Stimulated activated CD4-positive, alpha-beta T cell treated with anti-CD3 and anti-CD28 coated beads, Interleukin-1b, Interleukin-23, amount 100 ng/mL, for 24 hours (primary cell): ENCODE measurements around the gene TSPAN19.
"Not testable (repeated sequence)": the region's sequence is repeated elsewhere in the genome, so short reads cannot be mapped to it uniquely, and the experiment has no call there.

ENCODE experiments used
- DNase-seq, 4 experiments: peaks; one replicate each; pipeline ENCODE4 v3.0.0-alpha.2; 2020; ENCODE audit warnings: low read depth in 4 of 4, low spot score in 1 of 4

Gene TSPAN19

GRCh38 chr12:85036234-85036707, at the start of gene TSPAN19, which contains the start of gene LRRIQ1:
Gene TSPAN19 (minus strand): TSS chr12:85036277. CDS start chr12:85029946, 6,331 bp downstream.
Gene LRRIQ1 (plus strand): TSS chr12:85036351. CDS start chr12:85038177, 1,826 bp downstream.
- peak in 1 of 4 experiments; percentile 27 for DNase-seq

DNA sequence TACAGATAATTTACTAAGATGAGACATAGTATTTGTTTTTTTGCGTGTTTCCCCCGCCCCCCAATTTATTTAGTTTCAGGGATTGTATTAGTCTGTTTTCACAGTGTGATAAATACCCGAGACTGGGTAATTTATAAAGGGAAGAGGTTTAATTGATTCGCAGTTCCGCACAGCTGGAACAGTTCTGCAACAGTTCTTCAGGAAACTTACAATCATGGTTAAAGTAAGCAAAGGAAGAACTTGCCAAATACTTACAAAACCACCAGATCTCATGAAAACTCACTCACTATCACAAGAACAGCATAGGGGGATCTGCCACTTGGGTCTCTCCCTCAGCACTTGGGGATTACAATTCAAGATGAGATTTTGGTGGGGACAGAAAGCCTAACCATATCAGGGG, 49.0 kb upstream of the TSPAN19 start:
- no peak for DNase-seq

- no peak for DNase-seq
Observed at GRCh38 chr12:85076688-85077430, 40.8 kb upstream of the TSPAN19 start.

DNA sequence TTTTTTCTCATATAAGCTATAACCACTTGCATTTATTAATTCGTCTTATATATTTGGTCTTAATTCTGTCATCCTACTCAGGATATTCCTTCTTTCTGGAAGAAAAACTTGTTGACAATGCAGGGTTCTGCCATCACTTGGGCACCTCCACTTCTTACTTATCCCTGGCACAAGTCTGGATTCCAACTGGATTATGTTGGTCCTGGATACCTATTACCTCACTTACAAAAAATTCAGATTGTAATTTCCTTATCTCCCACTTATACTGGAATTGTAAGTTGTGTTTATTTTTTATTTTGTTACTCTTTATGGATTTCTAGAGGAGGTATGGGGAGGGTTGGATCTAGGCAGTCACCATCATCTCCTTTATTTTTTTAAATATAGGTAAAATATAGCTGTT, 36.7 kb upstream of the TSPAN19 start:
- DNase-seq, result no peak

- DNase-seq, result no peak
Observed at GRCh38 chr12:85065837-85066482, 29.9 kb upstream of the TSPAN19 start.

- no peak for DNase-seq
Observed at GRCh38 chr12:85060916-85061315, 24.8 kb upstream of the TSPAN19 start.

- no peak for DNase-seq
Observed at GRCh38 chr12:85059594-85059993, 23.5 kb upstream of the TSPAN19 start.

GRCh38 chr12:85058339-85058738, 22.3 kb upstream of the TSPAN19 start:
- no peak for DNase-seq

- peak in 1 of 4 experiments; percentile 12 for DNase-seq
Observed at GRCh38 chr12:85057370-85057963, 21.4 kb upstream of the TSPAN19 start.

DNA sequence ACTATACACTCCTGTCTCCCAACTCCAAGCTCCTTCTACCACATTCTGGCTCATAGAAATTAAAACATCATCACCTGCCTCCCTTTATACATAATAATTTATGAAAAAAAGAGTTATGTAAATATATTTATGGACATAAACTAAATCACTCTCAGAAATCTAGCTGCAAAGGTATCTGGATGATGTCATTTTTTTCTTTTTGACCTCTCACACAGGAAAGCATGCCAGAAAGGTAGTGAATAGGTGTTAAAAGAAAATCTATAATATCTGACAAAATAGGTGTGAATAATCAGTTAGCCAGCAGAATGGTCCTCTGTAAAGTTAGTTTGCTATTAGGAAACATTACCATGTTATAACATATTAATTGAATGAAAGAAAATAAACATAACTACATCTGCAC, 7.8 kb upstream of the TSPAN19 start:
- no peak for DNase-seq

DNA sequence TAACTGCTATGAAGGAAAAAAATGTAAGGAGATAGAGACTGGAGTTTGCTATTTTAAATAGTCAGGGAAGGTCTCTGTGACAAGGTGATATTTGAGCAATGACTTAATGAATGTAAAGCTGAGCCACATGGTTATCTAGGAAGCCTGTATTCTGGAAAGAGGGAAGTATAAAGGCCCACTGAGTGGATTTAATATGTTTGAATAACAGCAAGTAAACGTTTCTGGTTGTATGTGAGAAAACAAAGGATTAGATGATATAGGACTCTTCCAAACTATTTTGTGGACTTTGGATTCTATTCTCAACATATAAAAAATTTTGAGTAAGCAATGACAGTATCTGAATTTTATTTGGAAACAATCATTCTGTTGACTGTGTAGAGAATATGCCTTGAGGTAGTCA, 5.3 kb upstream of the TSPAN19 start:
- DNase-seq, result no peak

DNA sequence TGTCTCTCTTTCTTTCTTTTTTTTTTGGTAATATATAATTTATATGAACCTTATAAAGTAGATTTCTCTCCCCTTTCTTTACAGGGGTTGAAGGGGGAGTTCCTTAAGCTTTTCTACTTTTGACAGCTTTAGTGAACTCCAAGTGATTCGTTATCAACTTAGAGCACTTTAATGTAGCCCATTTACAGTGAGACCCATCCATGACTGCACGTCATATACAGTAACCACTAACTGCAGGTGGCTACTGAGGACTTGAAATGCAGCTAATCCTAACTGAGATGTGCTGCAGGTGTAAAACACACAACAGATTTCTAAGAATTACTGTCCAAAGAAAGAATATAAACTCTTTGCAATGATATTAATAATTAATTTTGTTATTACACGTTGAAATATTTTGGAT, 656 bp upstream of the TSPAN19 start:
- DNase-seq, result no peak

DNA sequence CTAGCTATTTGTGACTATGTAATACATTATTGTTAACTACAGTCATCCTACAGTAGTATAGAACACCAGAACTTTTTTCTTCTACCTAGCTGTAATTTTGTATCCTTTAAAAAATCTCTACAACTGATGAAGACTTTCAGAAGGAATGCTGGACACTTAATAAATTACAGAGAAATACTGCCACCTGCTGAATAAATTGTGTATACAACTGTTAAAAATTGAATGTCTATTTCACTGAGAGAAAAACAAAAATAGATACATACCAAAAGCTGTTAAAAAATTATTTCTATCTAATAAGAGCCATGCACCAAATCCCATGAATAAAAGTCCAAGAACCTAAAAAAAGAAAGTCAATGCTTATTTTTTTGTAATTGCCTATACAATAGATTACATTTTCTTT, 6.6 kb downstream of the TSPAN19 start:
- no peak for DNase-seq

GRCh38 chr12:85018098-85018497, 18.0 kb downstream of the TSPAN19 start:
- DNase-seq, result no peak

DNA sequence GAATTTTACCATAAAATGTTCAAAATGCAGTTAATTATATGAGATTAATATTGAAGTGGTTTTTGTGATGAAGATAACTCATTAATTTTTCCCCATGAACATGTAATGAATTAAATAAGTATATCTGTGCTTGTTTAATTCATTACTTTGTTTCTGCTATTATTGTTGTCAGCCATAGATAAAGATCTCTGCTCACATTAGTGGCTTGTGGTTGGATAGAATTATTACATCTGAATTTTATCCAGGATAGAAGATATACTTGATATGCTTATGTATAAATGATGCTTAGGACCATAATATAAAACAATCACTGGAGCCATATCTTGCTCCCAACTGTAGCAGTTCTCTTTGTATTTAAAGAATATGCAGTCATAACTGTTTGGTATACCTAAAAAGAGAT, 18.5 kb downstream of the TSPAN19 start:
- DNase-seq, result no peak

DNA sequence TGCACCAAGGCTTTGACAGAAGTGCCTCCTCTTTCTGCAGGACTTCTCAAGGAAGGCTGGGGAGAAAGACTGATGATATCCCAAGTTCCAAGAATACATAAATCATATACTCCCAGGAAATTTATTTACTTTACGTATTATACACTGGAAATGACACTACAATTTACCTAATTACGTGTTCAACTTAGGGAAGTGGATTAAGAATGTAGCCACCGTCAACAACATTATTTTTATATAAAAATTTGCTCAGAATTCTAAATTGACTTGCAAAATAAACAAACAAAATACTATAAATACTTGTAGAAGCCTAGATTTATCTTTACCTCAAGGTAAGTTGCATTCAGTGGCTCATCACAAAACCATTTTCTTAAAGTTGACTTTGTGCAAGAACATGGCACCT, 18.9 kb downstream of the TSPAN19 start:
- no peak for DNase-seq

- DNase-seq, result no peak
Observed at GRCh38 chr12:85016413-85016812, 19.7 kb downstream of the TSPAN19 start.

- no peak for DNase-seq
Observed at GRCh38 chr12:85007836-85008235, 28.2 kb downstream of the TSPAN19 start.

DNA sequence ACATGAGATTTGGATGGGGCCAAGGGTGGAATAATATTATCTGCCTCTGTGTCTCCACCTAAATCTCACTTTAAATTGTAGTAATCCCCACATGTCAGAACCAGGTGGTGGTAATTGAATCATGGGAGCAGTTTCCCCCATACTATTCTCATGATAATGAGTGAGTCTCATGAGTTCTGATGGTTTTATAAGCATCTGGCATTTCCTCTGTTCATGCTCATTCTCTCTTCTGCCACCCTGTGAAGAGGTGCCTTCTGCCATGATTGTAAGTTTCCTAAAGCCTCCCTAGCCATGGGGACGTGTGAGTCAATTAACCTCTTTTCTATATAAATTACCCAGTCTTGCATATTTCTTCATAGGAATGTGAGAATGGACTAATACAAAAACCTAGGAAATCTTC, 29.9 kb downstream of the TSPAN19 start:
- no peak for DNase-seq

DNA sequence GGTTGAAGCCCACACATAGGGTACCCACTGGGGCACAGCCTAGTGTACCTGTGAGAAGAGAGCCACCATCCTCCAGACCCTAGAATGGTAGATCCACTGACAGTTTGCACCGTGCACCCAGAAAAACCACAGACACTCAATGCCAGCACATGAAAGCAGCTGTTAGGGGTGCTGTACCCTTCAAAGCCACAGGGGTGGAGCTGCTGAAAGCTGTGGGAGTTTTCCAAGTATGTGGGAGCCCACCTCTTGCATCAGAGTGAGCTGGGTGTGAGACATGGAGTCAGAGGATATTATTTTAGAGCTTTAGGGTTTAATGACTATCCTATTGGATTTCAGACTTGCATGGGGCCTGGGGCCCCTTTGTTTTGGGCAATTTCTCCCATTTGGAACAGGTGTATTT, 30.5 kb downstream of the TSPAN19 start:
- no peak for DNase-seq

DNA sequence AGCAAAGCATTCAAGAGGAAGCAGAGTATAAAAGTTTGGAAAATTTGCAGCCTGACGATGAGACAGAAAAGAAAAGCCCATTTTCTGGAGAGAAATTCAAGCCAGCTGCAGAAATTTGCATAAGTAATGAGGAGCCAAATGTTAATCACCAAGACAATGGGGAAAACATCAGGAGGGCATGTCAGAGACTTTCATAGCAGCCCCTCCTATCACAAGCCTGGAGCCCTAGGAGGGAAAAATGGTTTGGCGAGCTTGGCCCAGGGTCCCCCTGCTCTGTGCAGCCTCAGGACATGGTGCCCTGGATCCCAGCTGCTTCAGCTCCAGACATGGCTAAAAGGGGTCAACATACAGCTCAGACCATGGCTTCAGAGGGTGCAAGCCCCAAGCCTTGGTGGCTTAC, 31.0 kb downstream of the TSPAN19 start:
- not testable (repeated sequence) for DNase-seq

DNA sequence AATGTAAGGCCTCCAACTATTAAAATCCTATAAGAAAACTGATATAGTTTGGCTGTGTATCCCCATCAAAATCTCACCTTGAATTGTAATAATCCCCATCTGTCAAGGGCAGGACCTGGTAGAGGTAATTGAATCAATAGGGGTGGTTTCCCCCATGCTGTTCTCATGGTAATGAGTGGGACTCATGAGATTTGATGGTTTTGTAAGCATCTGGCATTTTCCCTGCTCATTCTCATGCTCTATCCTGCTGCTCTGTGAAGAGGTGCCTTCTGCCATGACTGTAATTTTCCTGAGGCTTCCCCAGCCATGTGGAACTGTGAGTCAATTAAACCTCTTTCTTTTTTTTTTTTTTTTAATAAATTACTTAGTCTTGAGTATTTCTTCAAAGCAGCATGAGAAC, 31.9 kb downstream of the TSPAN19 start:
- DNase-seq, result no peak
